ENCODE measurements around the gene THSD4.

THSD4 gene

GRCh38 chr15:71686221-71687050 lies 571.2 kb downstream of the THSD4 start:
- no peak for DNase-seq (ENCODE audit: low read depth in 2 of 2)

- DNase-seq (ENCODE audit: low read depth in 2 of 2), result no peak
Measured at GRCh38 chr15:71687902-71688508, 572.7 kb downstream of the THSD4 start.

DNA sequence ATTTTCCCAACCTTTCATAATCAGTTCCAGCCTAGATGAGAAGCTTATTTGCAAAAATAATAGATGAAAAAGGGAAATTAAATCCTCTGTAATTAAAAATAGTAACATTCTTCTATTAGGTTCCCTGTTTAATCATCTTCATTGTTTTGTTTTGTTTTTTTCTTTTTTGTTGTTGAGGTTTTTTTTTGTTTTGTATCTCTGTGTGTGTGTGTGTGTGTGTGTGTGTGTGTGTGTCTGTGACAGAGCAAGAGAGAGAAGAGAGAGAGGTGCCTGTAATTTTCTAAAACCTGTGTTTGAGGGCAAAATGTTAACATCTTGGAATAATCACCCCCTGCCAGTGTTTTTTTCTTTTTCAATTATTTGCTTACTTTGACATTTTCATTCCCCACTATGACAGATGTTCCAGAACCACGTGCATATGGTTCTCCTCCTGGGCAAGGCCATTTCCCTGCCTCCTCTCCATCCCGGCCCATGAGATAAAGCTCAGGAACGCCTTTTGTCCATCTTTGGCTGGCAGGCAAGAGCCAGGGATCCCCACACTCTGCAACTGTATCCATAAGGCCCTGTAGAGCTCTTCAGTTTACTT lies 573.3 kb downstream of the THSD4 start:
- no peak for DNase-seq (ENCODE audit: low read depth in 2 of 2)

GRCh38 chr15:71691081-71691457 lies 575.8 kb downstream of the THSD4 start:
- no peak for DNase-seq (ENCODE audit: low read depth in 2 of 2)

- DNase-seq (ENCODE audit: low read depth in 2 of 2), result no peak
Measured at GRCh38 chr15:71691458-71692417, 576.5 kb downstream of the THSD4 start.

DNA sequence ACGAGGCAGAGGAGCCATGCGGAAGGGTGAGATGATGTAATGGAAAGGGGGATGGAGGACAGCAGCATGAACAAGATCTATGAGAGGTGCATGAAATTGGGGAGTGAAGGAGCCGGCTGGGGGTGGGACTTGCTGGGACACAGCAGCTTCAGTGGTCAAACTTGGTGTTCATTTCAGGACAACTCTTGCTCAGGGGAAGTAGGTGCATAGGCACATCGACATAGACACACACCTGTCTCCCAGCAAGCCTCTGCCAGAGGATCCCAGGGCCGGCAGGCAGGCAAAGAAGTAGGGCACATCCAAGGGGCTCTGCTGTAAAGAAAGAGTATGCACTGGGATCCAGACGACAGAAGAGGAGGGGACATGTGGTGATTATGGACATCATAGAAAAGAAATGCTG lies 582.0 kb downstream of the THSD4 start:
- DNase-seq (ENCODE audit: low read depth in 2 of 2), result no peak

DNA sequence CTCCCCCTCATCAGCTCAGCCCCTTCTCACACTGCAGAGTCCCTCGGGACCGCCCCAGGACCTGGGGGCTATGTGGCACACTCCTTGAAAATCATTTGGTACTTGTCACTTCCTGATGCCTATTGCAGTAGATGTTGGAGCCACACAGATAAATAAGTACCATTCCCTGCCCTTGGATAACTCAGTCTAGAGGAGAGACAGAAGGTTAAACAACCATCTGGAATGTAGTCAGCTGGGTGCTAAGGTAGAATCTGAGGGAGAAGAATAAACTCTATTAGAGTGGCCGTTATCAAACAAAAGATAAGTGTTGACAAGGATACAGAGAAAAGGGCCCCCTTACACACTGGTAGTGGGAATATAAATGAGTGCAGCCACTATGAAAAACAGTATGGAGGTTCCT lies 582.8 kb downstream of the THSD4 start:
- DNase-seq (ENCODE audit: low read depth in 2 of 2), result no peak

DNA sequence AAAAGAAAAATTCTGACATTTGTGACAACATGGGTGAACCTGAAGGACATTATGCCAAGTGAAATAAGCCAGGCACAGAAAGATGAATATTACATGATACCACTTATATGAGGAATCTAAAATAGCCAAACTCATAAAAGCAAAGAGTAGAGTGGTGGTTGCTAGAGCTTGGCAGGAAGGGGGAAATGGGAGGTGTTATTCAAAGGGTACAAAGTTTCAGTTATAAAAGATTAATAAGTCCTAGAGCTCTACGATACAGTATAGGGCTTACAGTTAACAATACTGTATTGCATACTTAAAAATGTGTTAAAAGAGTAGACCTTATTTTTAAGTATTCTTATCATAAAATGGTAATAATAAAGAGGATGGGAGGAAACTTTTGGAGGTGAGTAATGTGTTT lies 583.5 kb downstream of the THSD4 start:
- DNase-seq (ENCODE audit: low read depth in 2 of 2), result no peak

DNA sequence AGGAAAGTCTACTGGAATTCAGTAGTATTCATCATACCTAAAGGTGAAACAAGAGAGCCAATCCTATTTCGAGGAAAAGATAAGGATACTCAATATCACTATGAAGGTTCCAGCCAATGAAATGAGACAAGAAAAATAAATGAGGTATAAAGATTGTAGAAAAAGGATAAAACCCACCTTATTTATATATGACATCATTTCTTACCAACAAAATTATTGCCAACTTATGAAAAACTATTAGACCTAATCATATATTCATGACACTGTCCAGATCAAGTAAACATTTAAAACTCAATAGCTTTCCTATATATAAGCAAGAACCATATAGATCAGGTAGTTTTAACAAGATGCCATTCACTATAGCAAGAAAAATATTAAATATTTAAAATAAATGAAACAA lies 584.7 kb downstream of the THSD4 start:
- no peak for DNase-seq (ENCODE audit: low read depth in 2 of 2)

- no peak for DNase-seq (ENCODE audit: low read depth in 2 of 2)
Measured at GRCh38 chr15:71701808-71702207, 586.5 kb downstream of the THSD4 start.

GRCh38 chr15:71702496-71702895 lies 587.2 kb downstream of the THSD4 start:
- DNase-seq (ENCODE audit: low read depth in 2 of 2), result no peak

- no peak for DNase-seq (ENCODE audit: low read depth in 2 of 2)
Measured at GRCh38 chr15:71705151-71705550, 589.9 kb downstream of the THSD4 start.

- no peak for DNase-seq (ENCODE audit: low read depth in 2 of 2)
Measured at GRCh38 chr15:71706461-71707229, 591.4 kb downstream of the THSD4 start.

GRCh38 chr15:71707230-71708050 lies 592.2 kb downstream of the THSD4 start:
- DNase-seq (ENCODE audit: low read depth in 2 of 2), result no peak

DNA sequence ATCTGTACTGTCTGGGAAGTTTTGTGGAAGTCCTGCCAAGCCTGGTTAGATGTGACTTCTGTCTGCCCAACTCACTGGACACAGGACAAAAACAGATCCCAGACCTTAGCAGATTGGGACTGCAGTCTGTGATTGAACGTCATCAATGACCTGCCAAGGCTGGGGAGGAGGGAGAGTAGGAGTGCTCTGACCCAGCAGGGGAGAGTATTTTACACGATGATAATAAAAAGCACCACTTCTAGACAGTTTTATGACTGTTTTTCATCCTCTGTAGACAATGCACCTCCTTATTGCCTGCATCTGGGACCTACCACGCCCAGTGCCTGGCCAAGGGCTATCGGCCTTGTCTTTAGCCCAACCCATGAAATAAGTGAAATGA lies 592.8 kb downstream of the THSD4 start:
- DNase-seq (ENCODE audit: low read depth in 2 of 2), result no peak

DNA sequence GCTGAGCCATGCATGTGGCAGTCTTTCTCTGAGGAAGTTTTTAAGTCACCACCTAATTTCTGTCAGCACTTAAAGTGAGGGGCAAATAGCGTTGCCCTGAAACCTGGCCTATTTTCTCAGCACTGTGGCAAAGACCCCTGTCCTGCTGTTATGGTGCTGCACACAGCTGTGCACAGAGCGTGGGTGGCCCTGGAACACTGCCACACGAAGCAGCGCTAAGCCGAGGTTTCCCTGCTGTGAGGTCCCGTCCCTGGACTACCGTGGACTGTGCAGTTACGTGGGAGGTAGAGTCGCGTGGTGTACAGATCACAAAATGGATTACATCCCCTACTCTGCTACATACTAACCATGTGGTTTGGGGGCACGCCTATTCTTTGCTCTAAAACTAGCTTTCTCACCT lies 593.5 kb downstream of the THSD4 start:
- no peak for DNase-seq (ENCODE audit: low read depth in 2 of 2)

GRCh38 chr15:71709808-71710418 lies 594.6 kb downstream of the THSD4 start:
- DNase-seq (ENCODE audit: low read depth in 2 of 2), result no peak

DNA sequence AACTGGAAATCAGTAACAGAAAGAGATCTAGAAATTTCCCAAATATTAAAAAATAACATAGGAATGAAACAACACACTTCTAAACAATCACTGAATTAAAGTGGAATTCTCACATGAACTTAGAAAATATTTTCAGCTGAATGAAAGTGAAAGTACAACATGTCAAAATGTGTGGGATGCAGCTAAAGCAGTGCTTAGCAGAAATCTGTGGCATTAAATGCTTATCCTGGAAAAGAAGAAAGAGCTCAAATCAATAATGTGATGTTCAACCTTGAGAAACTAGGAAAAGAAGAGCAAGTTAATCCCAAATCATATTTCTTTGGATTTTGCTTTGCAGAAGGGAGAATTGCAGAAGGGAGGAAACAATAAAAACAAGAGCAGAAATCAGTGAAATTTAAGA lies 596.9 kb downstream of the THSD4 start:
- no peak for DNase-seq (ENCODE audit: low read depth in 2 of 2)

- DNase-seq (ENCODE audit: low read depth in 2 of 2), result no peak
Measured at GRCh38 chr15:71713191-71713809, 598.0 kb downstream of the THSD4 start.

GRCh38 chr15:71715914-71716313 lies 600.6 kb downstream of the THSD4 start:
- DNase-seq (ENCODE audit: low read depth in 2 of 2), result no peak
